Astrocyte of the spinal cord (primary cell): ENCODE results near the gene DNER.
"Not testable (repeated sequence)": the region's sequence is repeated elsewhere in the genome, so short reads cannot be mapped to it uniquely, and the experiment has no call there.

Experiments
- DNase-seq: peaks from one replicate; pipeline ENCODE4 v3.0.0; 2011; ENCODE audit warnings: low read depth, low spot score
- H3K4me3 ChIP-seq: 2 replicates; pipeline ENCODE4 v1.5.1; 2011; ENCODE audit warnings: low read depth, mild to moderate bottlenecking, low read length, moderate library complexity
- CTCF ChIP-seq: IDR thresholded peaks from 2 replicates; pipeline ENCODE4 v1.5.1; 2012; ENCODE audit warnings: low read depth, mild to moderate bottlenecking, low read length, inconsistent platforms
- in situ Hi-C: cut with HindIII; loops from 2 replicates; pipeline ENCODE4 v1.10.0; 2017; ENCODE audit warnings: low sequenced_read_pairs

DNER gene

GRCh38 chr2:229342376-229342775 is 372.0 kb downstream of the DNER start:
- H3K4me3 ChIP-seq, result no peak overlapping the region
- peak; percentile 77 for TF ChIP-seq CTCF
- in situ Hi-C loops, result no loop called here
- DNase-seq, result peak; percentile 29

GRCh38 chr2:229340086-229340760 is 374.1 kb downstream of the DNER start:
- H3K4me3 ChIP-seq, result no peak overlapping the region
- in situ Hi-C loops, result no loop called here
- no peak for TF ChIP-seq CTCF
- DNase-seq, result peak; percentile 81

DNA sequence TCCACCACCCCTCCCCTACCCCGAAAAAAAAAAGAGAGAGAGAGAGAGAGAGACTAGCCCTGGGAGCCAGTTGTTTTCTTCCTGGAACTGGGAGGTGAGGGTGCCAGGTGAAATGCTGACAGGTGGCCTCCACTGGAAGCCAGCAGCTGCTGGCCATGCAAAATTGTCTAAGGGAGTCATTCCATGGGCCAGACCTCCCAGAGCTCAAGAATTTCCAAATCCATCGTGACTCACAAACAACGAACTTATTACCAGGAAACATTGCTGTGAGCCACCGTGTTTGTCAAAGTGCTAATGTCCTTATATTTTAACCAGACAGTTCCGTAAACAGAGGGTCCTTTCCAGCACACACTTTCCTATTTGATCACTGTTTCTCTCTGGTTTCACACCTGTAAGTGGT is 374.7 kb downstream of the DNER start:
- no peak overlapping the region for H3K4me3 ChIP-seq
- no peak for TF ChIP-seq CTCF
- DNase-seq, result peak; percentile 35
- in situ Hi-C loops, result no loop called here

- DNase-seq, H3K4me3 ChIP-seq, in situ Hi-C loops: not testable (repeated sequence)
These were observed 375.2 kb downstream of the DNER start for GRCh38 chr2:229339171-229339570.

DNA sequence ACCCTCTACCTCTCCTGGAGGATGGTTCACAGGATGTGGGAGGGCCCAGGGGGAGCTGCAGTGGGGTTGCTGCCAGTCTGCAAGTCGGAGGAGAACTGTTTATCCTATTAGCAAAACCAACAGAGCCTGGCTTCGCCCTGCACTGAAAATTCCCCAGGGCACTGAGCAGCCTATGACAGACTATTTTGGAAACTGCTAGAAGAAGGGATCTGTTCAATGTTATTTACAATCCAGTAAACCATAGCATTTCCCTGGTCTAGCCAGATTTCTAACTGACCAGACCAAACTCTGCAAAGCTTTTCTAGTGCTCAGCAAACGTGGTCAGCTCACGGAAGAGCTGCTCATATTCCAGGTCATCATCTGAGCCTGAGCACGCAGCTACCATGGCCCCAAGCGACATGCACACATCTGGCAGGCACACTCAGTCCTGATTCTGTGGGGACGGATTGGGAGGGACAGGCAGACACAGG is 378.4 kb downstream of the DNER start:
- in situ Hi-C loops, result no loop called here
- no peak for TF ChIP-seq CTCF
- no peak overlapping the region for H3K4me3 ChIP-seq
- no peak for DNase-seq

GRCh38 chr2:229335330-229335729 is 379.0 kb downstream of the DNER start:
- in situ Hi-C loops, result no loop called here
- no peak overlapping the region for H3K4me3 ChIP-seq
- no peak for DNase-seq
- TF ChIP-seq CTCF, result no peak

DNA sequence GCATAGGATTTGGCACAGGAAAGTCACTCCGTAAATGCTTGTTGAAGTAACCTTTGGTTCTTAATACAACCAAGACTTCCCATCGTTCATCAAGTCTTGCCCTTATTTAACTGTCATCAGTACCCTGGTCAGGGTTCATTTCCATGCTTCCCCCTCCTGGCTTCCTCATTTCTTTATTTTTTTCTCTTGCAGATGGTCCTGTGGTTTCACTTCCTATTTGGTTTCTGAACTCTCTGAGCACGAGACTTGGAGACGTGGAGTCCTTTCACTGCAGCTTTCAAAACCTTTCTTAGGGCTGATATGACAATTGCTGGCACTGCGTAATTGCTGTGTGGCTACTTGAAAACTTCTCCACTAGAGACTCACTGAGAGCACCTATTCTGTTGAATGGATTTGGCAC is 383.4 kb downstream of the DNER start:
- in situ Hi-C loops, result no loop called here
- no peak overlapping the region for H3K4me3 ChIP-seq
- TF ChIP-seq CTCF, result no peak
- no peak for DNase-seq
